ENCODE results near the gene STX4. TPM values are rescaled to one million over a fixed set of nuclear protein-coding genes. Genes with fewer than 3 reads are reported as not detected.

STX4 gene
- polyA plus RNA-seq, 1 of the 3 experiments (the other 2 are of a cell fraction), result 117 TPM

- peaks cover 19% of the 10 kb centered on the region for H3K79me2 ChIP-seq (ENCODE audit: insufficient read depth)
- peaks cover 27 to 45% of the 10 kb centered on the region in 2 experiments for H3K36me3 ChIP-seq (replicated peaks in 1 of 2; ENCODE audit: control insufficient read depth in 1 of 2, insufficient read depth in 2 of 2, low read length in 1 of 2)
- no peak overlapping the region for H3K4me3 ChIP-seq (ENCODE audit: low read depth in 2 of 2, low read length in 1 of 2)
- no peaks in the 10 kb centered on the region for H3K9me2 ChIP-seq
- no peak overlapping the region for H3K9ac ChIP-seq
- H3K9me3 ChIP-seq, result no peaks in the 10 kb centered on the region
- 78% methylated on average over 2 of the region's 2 CpGs for whole genome bisulfite sequencing (ENCODE audit: low lambda C conversion rate)
- H3K27ac ChIP-seq (ENCODE audit: low read depth in 2 of 2, low read length in 1 of 2), result no peak overlapping the region
- ChIA-PET CTCF (interaction anchor here (1.4 kb wide), 1 partner anchor 23 kb away, joined by 3 read pairs; no protein-coding TSS in a partner anchor), POLR2A (no interaction called here)
- H3K4me2 ChIP-seq, result no peak overlapping the region
- TF ChIP-seq TEAD4 (IDR thresholded peaks at IDR 0.05; ENCODE audit: borderline replicate concordance, insufficient read depth), result no peak
- no peak for TF ChIP-seq MEF2A (IDR thresholded peaks at IDR 0.05; ENCODE audit: borderline replicate concordance, low read depth)
- TF ChIP-seq ELF1 (IDR thresholded peaks at IDR 0.05), result no peak
- no peak for TF ChIP-seq YY1 (IDR thresholded peaks at IDR 0.05; ENCODE audit: low read depth)
- no peak for TF ChIP-seq FOSL2 (IDR thresholded peaks at IDR 0.05; ENCODE audit: borderline replicate concordance, low read depth)
- peaks cover 7% of the 10 kb centered on the region for H4K20me1 ChIP-seq (ENCODE audit: insufficient read depth)
- DNase-seq, result no peak
- H3F3A ChIP-seq (replicated peaks; ENCODE audit: insufficient read depth), result peaks cover 8% of the 10 kb centered on the region
- H3K27me3 ChIP-seq (ENCODE audit: insufficient read depth), result no peaks in the 10 kb centered on the region
- H3K4me1 ChIP-seq (ENCODE audit: control insufficient read depth in 1 of 2, insufficient read depth in 2 of 2, low read depth in 1 of 2, low read length in 1 of 2), result peaks cover 9 to 10% of the 10 kb centered on the region in 2 experiments; a peak in 2 of 4 replicates
- no peak overlapping the region for H2AFZ ChIP-seq (ENCODE audit: low read depth)
Observed at GRCh38 chr16:31036691-31037090, 3.3 kb downstream of the STX4 start.

GRCh38 chr16:31038993-31039392, 5.6 kb downstream of the STX4 start:
- Histone ChIP-seq H3K4me3 (ENCODE audit: low read depth in 2 of 2, low read length in 1 of 2) (no peak overlapping the region), H2AFZ (ENCODE audit: low read depth) (no peak overlapping the region), H3K27me3 (ENCODE audit: insufficient read depth) (no peaks in the 10 kb centered on the region), H3K9me3 (no peaks in the 10 kb centered on the region), H3K36me3 (replicated peaks in 1 of 2; ENCODE audit: control insufficient read depth in 1 of 2, insufficient read depth in 2 of 2, low read length in 1 of 2) (peaks cover 32 to 51% of the 10 kb centered on the region in 2 experiments), H3K4me1 (ENCODE audit: control insufficient read depth in 1 of 2, insufficient read depth in 2 of 2, low read depth in 1 of 2, low read length in 1 of 2) (peaks cover 4% of the 10 kb centered on the region in 2 experiments; a peak in 1 of 4 replicates), H3K9ac (no peak overlapping the region), H3K27ac (ENCODE audit: low read depth in 2 of 2, low read length in 1 of 2) (no peak overlapping the region), H3K79me2 (ENCODE audit: insufficient read depth) (peaks cover 15% of the 10 kb centered on the region), H3K4me2 (no peak overlapping the region), H4K20me1 (ENCODE audit: insufficient read depth) (peaks cover 7% of the 10 kb centered on the region), H3K9me2 (no peaks in the 10 kb centered on the region), H3F3A (replicated peaks; ENCODE audit: insufficient read depth) (no peaks in the 10 kb centered on the region)
- WGBS (ENCODE audit: low lambda C conversion rate), result no CpG with 5 or more reads among the region's 2 CpGs
- ChIA-PET CTCF (no interaction called here), POLR2A (no interaction called here)
- no peak for DNase-seq
- no peak for TF ChIP-seq TAF1 (IDR thresholded peaks at IDR 0.05; ENCODE audit: borderline replicate concordance, low read depth, low read length)
- TF ChIP-seq, protein P1, sequence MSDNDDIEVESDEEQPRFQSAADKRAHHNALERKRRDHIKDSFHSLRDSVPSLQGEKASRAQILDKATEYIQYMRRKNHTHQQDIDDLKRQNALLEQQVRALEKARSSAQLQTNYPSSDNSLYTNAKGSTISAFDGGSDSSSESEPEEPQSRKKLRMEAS (IDR thresholded peaks at IDR 0.05; ENCODE audit: low read depth), result no peak
- TF ChIP-seq SMC3 (IDR thresholded peaks at IDR 0.05; ENCODE audit: low read depth, low read length), result no peak
- TF ChIP-seq GATA2 (CRISPR knock-in tag; IDR thresholded peaks at IDR 0.05), result no peak
- TF ChIP-seq EZH2phosphoT487 (IDR thresholded peaks at IDR 0.05; ENCODE audit: borderline replicate concordance, low read depth), result no peak
- TF ChIP-seq NFIC (IDR thresholded peaks at IDR 0.05; ENCODE audit: borderline replicate concordance), result no peak
- TF ChIP-seq, protein P2, sequence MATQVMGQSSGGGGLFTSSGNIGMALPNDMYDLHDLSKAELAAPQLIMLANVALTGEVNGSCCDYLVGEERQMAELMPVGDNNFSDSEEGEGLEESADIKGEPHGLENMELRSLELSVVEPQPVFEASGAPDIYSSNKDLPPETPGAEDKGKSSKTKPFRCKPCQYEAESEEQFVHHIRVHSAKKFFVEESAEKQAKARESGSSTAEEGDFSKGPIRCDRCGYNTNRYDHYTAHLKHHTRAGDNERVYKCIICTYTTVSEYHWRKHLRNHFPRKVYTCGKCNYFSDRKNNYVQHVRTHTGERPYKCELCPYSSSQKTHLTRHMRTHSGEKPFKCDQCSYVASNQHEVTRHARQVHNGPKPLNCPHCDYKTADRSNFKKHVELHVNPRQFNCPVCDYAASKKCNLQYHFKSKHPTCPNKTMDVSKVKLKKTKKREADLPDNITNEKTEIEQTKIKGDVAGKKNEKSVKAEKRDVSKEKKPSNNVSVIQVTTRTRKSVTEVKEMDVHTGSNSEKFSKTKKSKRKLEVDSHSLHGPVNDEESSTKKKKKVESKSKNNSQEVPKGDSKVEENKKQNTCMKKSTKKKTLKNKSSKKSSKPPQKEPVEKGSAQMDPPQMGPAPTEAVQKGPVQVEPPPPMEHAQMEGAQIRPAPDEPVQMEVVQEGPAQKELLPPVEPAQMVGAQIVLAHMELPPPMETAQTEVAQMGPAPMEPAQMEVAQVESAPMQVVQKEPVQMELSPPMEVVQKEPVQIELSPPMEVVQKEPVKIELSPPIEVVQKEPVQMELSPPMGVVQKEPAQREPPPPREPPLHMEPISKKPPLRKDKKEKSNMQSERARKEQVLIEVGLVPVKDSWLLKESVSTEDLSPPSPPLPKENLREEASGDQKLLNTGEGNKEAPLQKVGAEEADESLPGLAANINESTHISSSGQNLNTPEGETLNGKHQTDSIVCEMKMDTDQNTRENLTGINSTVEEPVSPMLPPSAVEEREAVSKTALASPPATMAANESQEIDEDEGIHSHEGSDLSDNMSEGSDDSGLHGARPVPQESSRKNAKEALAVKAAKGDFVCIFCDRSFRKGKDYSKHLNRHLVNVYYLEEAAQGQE (IDR thresholded peaks at IDR 0.05; ENCODE audit: low read depth, low read length), result no peak
- TF ChIP-seq RAD21 (IDR thresholded peaks at IDR 0.05; ENCODE audit: low read length), result no peak
- TF ChIP-seq TEAD4 (IDR thresholded peaks at IDR 0.05; ENCODE audit: borderline replicate concordance, insufficient read depth), result no peak
- TF ChIP-seq POLR2AphosphoS5 (IDR thresholded peaks at IDR 0.05; ENCODE audit: low read depth, low read length), result no peak
- TF ChIP-seq, protein P3, sequence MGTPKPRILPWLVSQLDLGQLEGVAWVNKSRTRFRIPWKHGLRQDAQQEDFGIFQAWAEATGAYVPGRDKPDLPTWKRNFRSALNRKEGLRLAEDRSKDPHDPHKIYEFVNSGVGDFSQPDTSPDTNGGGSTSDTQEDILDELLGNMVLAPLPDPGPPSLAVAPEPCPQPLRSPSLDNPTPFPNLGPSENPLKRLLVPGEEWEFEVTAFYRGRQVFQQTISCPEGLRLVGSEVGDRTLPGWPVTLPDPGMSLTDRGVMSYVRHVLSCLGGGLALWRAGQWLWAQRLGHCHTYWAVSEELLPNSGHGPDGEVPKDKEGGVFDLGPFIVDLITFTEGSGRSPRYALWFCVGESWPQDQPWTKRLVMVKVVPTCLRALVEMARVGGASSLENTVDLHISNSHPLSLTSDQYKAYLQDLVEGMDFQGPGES (IDR thresholded peaks at IDR 0.05; ENCODE audit: low read depth, low read length), result no peak
- no peak for TF ChIP-seq MEF2A (IDR thresholded peaks at IDR 0.05; ENCODE audit: borderline replicate concordance, low read depth)
- no peak for TF ChIP-seq USF1 (IDR thresholded peaks at IDR 0.05; ENCODE audit: borderline replicate concordance, low read depth)
- no peak for TF ChIP-seq NRF1 (IDR thresholded peaks at IDR 0.05; ENCODE audit: low read depth, low read length)
- TF ChIP-seq, protein P4, sequence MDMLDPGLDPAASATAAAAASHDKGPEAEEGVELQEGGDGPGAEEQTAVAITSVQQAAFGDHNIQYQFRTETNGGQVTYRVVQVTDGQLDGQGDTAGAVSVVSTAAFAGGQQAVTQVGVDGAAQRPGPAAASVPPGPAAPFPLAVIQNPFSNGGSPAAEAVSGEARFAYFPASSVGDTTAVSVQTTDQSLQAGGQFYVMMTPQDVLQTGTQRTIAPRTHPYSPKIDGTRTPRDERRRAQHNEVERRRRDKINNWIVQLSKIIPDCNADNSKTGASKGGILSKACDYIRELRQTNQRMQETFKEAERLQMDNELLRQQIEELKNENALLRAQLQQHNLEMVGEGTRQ (IDR thresholded peaks at IDR 0.05; ENCODE audit: borderline replicate concordance, low read depth, low read length), result no peak
- TF ChIP-seq FOXJ3 (CRISPR knock-in tag; IDR thresholded peaks at IDR 0.05), result no peak
- TF ChIP-seq RCOR1 (IDR thresholded peaks at IDR 0.05; ENCODE audit: low read length), result no peak
